Erythroblast (primary cell): Measurements from ENCODE around the gene CDC42EP5.

Experiments
- GATA1 ChIP-seq: IDR thresholded peaks from 2 replicates; pipeline ENCODE4 v1.6.1; 2011; ENCODE audit warnings: low read depth, mild to moderate bottlenecking, control low read depth, low read length, moderate library complexity
- POLR2A ChIP-seq: IDR thresholded peaks from 2 replicates; pipeline ENCODE4 v1.6.1; 2011; ENCODE audit warnings: mild to moderate bottlenecking, low read length

- TF ChIP-seq POLR2A: no peak
- TF ChIP-seq GATA1: no peak
These were observed 3.6 kb downstream of the CDC42EP5 start for GRCh38 chr19:54469496-54469934.
